ENCODE results near the gene KRT76.
"Not testable (repeated sequence)": the region's sequence is repeated elsewhere in the genome, so short reads cannot be mapped to it uniquely, and the experiment has no call there.

Gene KRT76

GRCh38 chr12:52796839-52797528 lies 19.8 kb upstream of the KRT76 start:
- no peak overlapping the region for H3K4me3 ChIP-seq (ENCODE audit: low read depth, low read length)
- DNase-seq (ENCODE audit: low read depth) = no peak
- TF ChIP-seq CTCF (IDR thresholded peaks at IDR 0.05; ENCODE audit: low read depth, low read length) (no peak), MYC (IDR thresholded peaks at IDR 0.05; ENCODE audit: low read depth, low read length) (no peak), POLR2A (IDR thresholded peaks at IDR 0.05; ENCODE audit: extremely low read depth, insufficient read length) (no peak), MAX (IDR thresholded peaks at IDR 0.05; ENCODE audit: low read depth, low read length) (no peak)

GRCh38 chr12:52796429-52796794 lies 19.3 kb upstream of the KRT76 start:
- no peak overlapping the region for H3K4me3 ChIP-seq (ENCODE audit: low read depth, low read length)
- no peak for DNase-seq (ENCODE audit: low read depth)
- TF ChIP-seq MAX (IDR thresholded peaks at IDR 0.05; ENCODE audit: low read depth, low read length) = no peak
- TF ChIP-seq MYC (IDR thresholded peaks at IDR 0.05; ENCODE audit: low read depth, low read length) = no peak
- TF ChIP-seq CTCF (IDR thresholded peaks at IDR 0.05; ENCODE audit: low read depth, low read length) = no peak
- TF ChIP-seq POLR2A (IDR thresholded peaks at IDR 0.05; ENCODE audit: extremely low read depth, insufficient read length) = no peak

GRCh38 chr12:52795694-52796428 lies 18.7 kb upstream of the KRT76 start, which contains the start of gene KRT3:
TSS of gene KRT3 (minus strand) at chr12:52796117. CDS start at chr12:52796042, 75 bp downstream.
- no peak within 1 kb of the TSS for H3K4me3 ChIP-seq (ENCODE audit: low read depth, low read length)
- DNase-seq (ENCODE audit: low read depth) = no peak
- TF ChIP-seq MAX (IDR thresholded peaks at IDR 0.05; ENCODE audit: low read depth, low read length) (no peak), MYC (IDR thresholded peaks at IDR 0.05; ENCODE audit: low read depth, low read length) (no peak), CTCF (IDR thresholded peaks at IDR 0.05; ENCODE audit: low read depth, low read length) (no peak), POLR2A (IDR thresholded peaks at IDR 0.05; ENCODE audit: extremely low read depth, insufficient read length) (no peak)

GRCh38 chr12:52795332-52795674 lies 18.2 kb upstream of the KRT76 start:
- DNase-seq (ENCODE audit: low read depth); H3K4me3 ChIP-seq (ENCODE audit: low read depth, low read length): not testable (repeated sequence)

- TF ChIP-seq CTCF (IDR thresholded peaks at IDR 0.05; ENCODE audit: low read depth, low read length) (no peak), MAX (IDR thresholded peaks at IDR 0.05; ENCODE audit: low read depth, low read length) (no peak), MYC (IDR thresholded peaks at IDR 0.05; ENCODE audit: low read depth, low read length) (no peak), POLR2A (IDR thresholded peaks at IDR 0.05; ENCODE audit: extremely low read depth, insufficient read length) (no peak)
- H3K4me3 ChIP-seq (ENCODE audit: low read depth, low read length) = no peak overlapping the region
- peak; percentile 50 for DNase-seq (ENCODE audit: low read depth)
These were observed 17.6 kb upstream of the KRT76 start for GRCh38 chr12:52794479-52795331.

Measured in NB4 (cell line).